Naive thymus-derived CD4-positive, alpha-beta T cell (primary cell): ENCODE results near the gene SPG7. TPM values are rescaled to one million over a fixed set of nuclear protein-coding genes. Genes with fewer than 3 reads are reported as not detected.
"Not testable (repeated sequence)": the region's sequence is repeated elsewhere in the genome, so short reads cannot be mapped to it uniquely, and the experiment has no call there.

ENCODE experiments used
- ATAC-seq: fragments of 150-1000 bp; cut with Tn5 transposase; 2 replicates; pipeline ENCODE4 v1.10.0; 2021; ENCODE audit warnings: mild to moderate bottlenecking, moderate library complexity
- CTCF ChIA-PET: fragments of 350-600 bp; sonication (Branson Sonifier 250); formaldehyde crosslinking; loops from one replicate; lab custom pipeline; 2021; ENCODE audit warnings: antibody characterized with exemption; lab: Charles Lee
- POLR2A ChIA-PET: fragments of 350-600 bp; sonication (Branson Sonifier 250); formaldehyde crosslinking; loops from one replicate; lab custom pipeline; 2021; ENCODE audit warnings: antibody characterized with exemption, inconsistent platforms; lab: Charles Lee
- DNase-seq, 9 donors: peaks; one replicate each; pipeline versions ENCODE4 v3.0.0 to v3.0.0-alpha.2; 2020 to 2022; ENCODE audit warnings: mixed read lengths in 1 of 9
- H3K27ac ChIP-seq: one replicate; pipeline ENCODE4 v1.7.0; 2013; ENCODE audit warnings: mild to moderate bottlenecking, low read depth, low read length, moderate library complexity
- H3K27me3 ChIP-seq, 2 donors: one replicate each; pipeline ENCODE4 v1.7.0; 2013; ENCODE audit warnings: low read length in 2 of 2, mild to moderate bottlenecking in 2 of 2, moderate library complexity in 2 of 2; ENCODE audit not compliant: control insufficient read depth in 2 of 2, insufficient read depth in 2 of 2
- H3K36me3 ChIP-seq, 3 experiments: 1 replicate in 2 of 3; 2 replicates in 1 of 3; pipeline ENCODE4 v1.7.0; 2013; ENCODE audit warnings: low read length in 3 of 3, mild to moderate bottlenecking in 3 of 3, moderate library complexity in 1 of 3; ENCODE audit not compliant: insufficient read depth in 3 of 3, control insufficient read depth in 2 of 3
- H3K4me1 ChIP-seq, 2 donors: one replicate each; pipeline ENCODE4 v1.7.0; 2013; ENCODE audit warnings: low read length in 2 of 2, mild to moderate bottlenecking in 2 of 2, moderate library complexity in 1 of 2; ENCODE audit not compliant: control insufficient read depth in 2 of 2, insufficient read depth in 2 of 2
- H3K4me3 ChIP-seq: 2 replicates; pipeline ENCODE4 v1.7.0; 2013; ENCODE audit warnings: mild to moderate bottlenecking, low read length
- H3K9me3 ChIP-seq, 3 experiments: 1 replicate in 2 of 3; 2 replicates in 1 of 3; pipeline ENCODE4 v1.7.0; 2013; ENCODE audit warnings: low read length in 3 of 3; ENCODE audit not compliant: control insufficient read depth in 2 of 3
- H3K27ac Mint-ChIP-seq, 9 donors: one replicate each; pipeline ENCODE4 v1.8.0; 2020 to 2022; ENCODE audit warnings: mixed read lengths in 9 of 9, mild to moderate bottlenecking in 8 of 9, moderate library complexity in 5 of 9, inconsistent platforms in 2 of 9
- H3K27me3 Mint-ChIP-seq, 5 donors: one replicate each; pipeline ENCODE4 v1.8.0; 2021 to 2022; ENCODE audit warnings: mixed read lengths in 5 of 5, mild to moderate bottlenecking in 1 of 5
- H3K36me3 Mint-ChIP-seq, 5 donors: one replicate each; pipeline ENCODE4 v1.8.0; 2020 to 2022; ENCODE audit warnings: mixed read lengths in 5 of 5, mild to moderate bottlenecking in 3 of 5, inconsistent platforms in 1 of 5
- H3K4me1 Mint-ChIP-seq, 7 donors: one replicate each; pipeline ENCODE4 v1.8.0; 2020 to 2022; ENCODE audit warnings: mixed read lengths in 7 of 7, mild to moderate bottlenecking in 3 of 7, inconsistent platforms in 1 of 7
- H3K4me3 Mint-ChIP-seq, 10 donors: one replicate each; pipeline ENCODE4 v1.8.0; 2020 to 2022; ENCODE audit warnings: mild to moderate bottlenecking in 10 of 10, mixed read lengths in 10 of 10, moderate library complexity in 6 of 10, inconsistent platforms in 2 of 10
- H3K9me3 Mint-ChIP-seq, 11 donors: one replicate each; pipeline ENCODE4 v1.8.0; 2020 to 2022; ENCODE audit warnings: mixed read lengths in 11 of 11, mild to moderate bottlenecking in 4 of 11, inconsistent platforms in 1 of 11, moderate library complexity in 1 of 11
- intact Hi-C, 2 donors: fragments of 100-400 bp; cut with micrococcal nuclease; formaldehyde crosslinking; loops; one replicate each; pipeline ENCODE4 v1.15.1; 2023
- polyA plus RNA-seq, 2 donors: library from polyadenylated mRNA; unstranded; fragments of 300-500 nt; fragmentation: Illumina TruSeq; gene quantifications; one replicate each; pipeline ENCODE4 v1.2.3, GENCODE V29; 2021
- total RNA-seq, 6 experiments: library from RNA in 5 of 6; stranded (reverse) in 5 of 6; gene quantifications; 1 replicate in 5 of 6; 2 replicates in 1 of 6; pipeline ENCODE4 v1.2.3 and lab custom pipeline; 2021 to 2026

SPG7 gene
- total and polyA plus RNA-seq, 7 experiments from 2014 or later = 48.6 to 181 (median 151) TPM

DNA sequence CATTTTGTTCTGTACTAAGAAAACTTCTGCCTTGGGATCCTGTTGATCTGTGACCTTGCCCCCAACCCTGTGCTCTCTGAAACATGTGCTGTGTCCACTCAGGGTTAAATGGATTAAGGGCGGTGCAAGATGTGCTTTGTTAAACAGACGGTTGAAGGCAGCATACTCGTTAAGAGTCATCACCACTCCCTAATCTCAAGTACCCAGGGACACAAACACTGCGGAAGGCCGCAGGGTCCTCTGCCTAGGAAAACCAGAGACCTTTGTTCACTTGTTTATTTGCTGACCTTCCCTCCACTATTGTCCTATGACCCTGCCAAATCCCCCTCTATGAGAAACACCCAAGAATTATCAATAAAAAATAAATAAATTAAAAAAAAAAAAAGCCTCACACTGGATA, 44.9 kb upstream of the SPG7 start:
- intact Hi-C loops, H3K4me3 ChIP-seq, H3K27ac ChIP-seq, H3K9me3 ChIP-seq, H3K27me3 Mint-ChIP-seq, H3K27me3 ChIP-seq, ATAC-seq, CTCF ChIA-PET, H3K36me3 ChIP-seq, DNase-seq, POLR2A ChIA-PET, H3K9me3 Mint-ChIP-seq: not testable (repeated sequence)
- H3K27ac Mint-ChIP-seq = peak overlapping the region in 1 of 9 donors; percentile 8
- peaks cover 0 to 18% (median 6%) of the 10 kb centered on the region in 5 donors for H3K36me3 Mint-ChIP-seq
- H3K4me1 ChIP-seq = peaks cover 24 to 28% of the 10 kb centered on the region in 2 donors
- peaks cover 47 to 86% (median 65%) of the 10 kb centered on the region in 7 donors for H3K4me1 Mint-ChIP-seq
- peak overlapping the region in 2 of 10 donors; percentile 9 to 42 for H3K4me3 Mint-ChIP-seq

DNA sequence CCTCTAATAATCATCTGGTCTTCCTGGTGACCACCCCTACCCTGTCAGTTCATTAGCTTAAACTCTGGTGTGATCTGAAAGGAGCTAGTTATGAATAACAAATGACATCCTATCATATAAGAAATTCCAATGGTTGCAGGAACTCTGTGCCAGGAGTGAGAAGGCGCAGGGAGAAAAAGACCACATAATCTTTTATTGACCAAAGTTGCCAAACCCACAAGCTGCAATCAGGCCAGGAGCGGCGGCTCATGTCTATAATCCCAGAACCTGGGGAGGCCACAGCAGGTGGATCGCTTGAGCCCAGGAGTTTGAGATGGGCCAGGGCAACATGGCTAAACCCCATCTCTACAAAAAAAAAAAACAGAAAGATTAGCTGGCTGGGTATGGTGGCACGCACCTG, 41.3 kb upstream of the SPG7 start:
- H3K27ac ChIP-seq = no peak overlapping the region
- ATAC-seq (no peak), DNase-seq (no peak)
- intact Hi-C loops = loop anchor here in 1 of 2 donors (2.0 kb wide), 1 partner anchor 18 kb away; no protein-coding TSS in a partner anchor
- no peak overlapping the region for H3K4me3 ChIP-seq
- peaks cover 36 to 87% (median 69%) of the 10 kb centered on the region in 7 donors for H3K4me1 Mint-ChIP-seq
- no peaks in the 10 kb centered on the region for H3K9me3 ChIP-seq
- CTCF ChIA-PET = interaction anchor here (0.8 to 1.4 kb wide), 2 partner anchors 13 to 64 kb away, joined by 4 to 5 read pairs; no protein-coding TSS in a partner anchor
- POLR2A ChIA-PET = interaction anchor here (0.5 to 3.4 kb wide), 3 partner anchors 17 to 88 kb away, joined by 3 to 17 read pairs (median 3); no protein-coding TSS in a partner anchor
- peak overlapping the region; percentile 4 to 91 (median 46) for H3K27ac Mint-ChIP-seq
- H3K36me3 ChIP-seq = no peaks in the 10 kb centered on the region
- H3K4me3 Mint-ChIP-seq = peak overlapping the region in 8 of 10 donors; percentile 17 to 64 (median 46)
- H3K9me3 Mint-ChIP-seq = no peaks in the 10 kb centered on the region
- no peaks in the 10 kb centered on the region for H3K27me3 Mint-ChIP-seq
- peaks cover 0 to 3% (median 0%) of the 10 kb centered on the region in 5 donors for H3K36me3 Mint-ChIP-seq
- H3K27me3 ChIP-seq = no peaks in the 10 kb centered on the region
- peaks cover 30 to 40% of the 10 kb centered on the region in 2 donors for H3K4me1 ChIP-seq

DNA sequence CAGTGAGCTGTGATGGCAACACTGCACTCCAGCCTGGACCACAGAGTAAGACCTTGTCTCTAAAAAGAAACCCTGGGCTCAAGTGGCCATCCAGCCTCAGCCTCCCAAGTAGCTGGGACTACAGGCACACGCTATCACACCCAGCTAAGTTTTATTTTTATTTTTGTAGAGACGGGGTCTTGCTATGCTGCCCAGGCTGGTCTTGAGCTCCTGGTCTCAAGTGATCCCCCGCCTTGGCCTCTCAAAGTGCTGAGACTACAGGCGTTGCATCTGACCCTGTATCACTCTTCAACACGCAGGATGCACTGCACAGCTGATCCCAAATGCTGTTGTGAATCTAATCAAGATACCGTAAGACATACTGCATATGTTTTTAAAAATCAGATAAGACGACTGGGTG, 40.8 kb upstream of the SPG7 start:
- Mint-ChIP-seq H3K27ac (peak overlapping the region in 7 of 9 donors; percentile 24 to 91 (median 67)), H3K27me3 (no peaks in the 10 kb centered on the region), H3K4me1 (peaks cover 41 to 90% (median 70%) of the 10 kb centered on the region in 7 donors), H3K36me3 (peaks cover 0 to 3% (median 0%) of the 10 kb centered on the region in 5 donors), H3K9me3 (no peaks in the 10 kb centered on the region), H3K4me3 (peak overlapping the region in 8 of 10 donors; percentile 36 to 64 (median 47))
- no peak overlapping the region for H3K4me3 ChIP-seq
- peaks cover 35 to 45% of the 10 kb centered on the region in 2 donors for H3K4me1 ChIP-seq
- H3K36me3 ChIP-seq = no peaks in the 10 kb centered on the region
- no peak for DNase-seq
- intact Hi-C loops = loop anchor here in 1 of 2 donors (2.0 kb wide), 1 partner anchor 17 kb away; no protein-coding TSS in a partner anchor
- no peak for ATAC-seq
- no peak overlapping the region for H3K27ac ChIP-seq
- CTCF ChIA-PET = interaction anchor here (0.7 to 1.4 kb wide), 3 partner anchors 13 to 408 kb away, joined by 3 to 5 read pairs (median 4); no protein-coding TSS in a partner anchor
- no peaks in the 10 kb centered on the region for H3K27me3 ChIP-seq
- POLR2A ChIA-PET = interaction anchor here (0.7 to 3.4 kb wide), 3 partner anchors 15 to 25 kb away, joined by 3 to 17 read pairs (median 3); no protein-coding TSS in a partner anchor
- no peaks in the 10 kb centered on the region for H3K9me3 ChIP-seq

DNA sequence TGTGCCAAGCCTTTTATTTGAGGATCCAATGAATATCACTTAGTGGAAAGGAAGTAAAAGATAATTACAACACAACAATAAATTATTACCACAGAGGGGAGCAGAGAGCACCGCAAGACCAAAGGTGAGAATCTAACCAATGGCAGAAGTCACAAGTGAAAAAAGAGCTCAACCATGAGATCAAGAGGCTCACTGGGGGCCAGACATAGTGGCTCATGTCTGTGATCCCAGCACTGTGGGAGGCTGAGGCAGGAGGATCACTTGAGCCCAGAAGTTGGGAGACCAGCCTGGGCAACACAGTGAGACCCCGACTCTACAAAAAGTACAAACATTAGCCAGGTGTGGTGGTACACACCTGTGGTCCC, 35.5 kb upstream of the SPG7 start:
- ATAC-seq = no peak
- H3K4me1 ChIP-seq = peaks cover 71 to 74% of the 10 kb centered on the region in 2 donors
- H3K4me3 Mint-ChIP-seq = peak overlapping the region; percentile 16 to 95 (median 70)
- ChIA-PET CTCF (no interaction called here), POLR2A (interaction anchor here (0.6 to 2.5 kb wide), 6 partner anchors 9 to 41 kb away, joined by 3 to 8 read pairs (median 6); partner anchors contain the start of genes ANKRD11 and SPG7)
- peaks cover 63 to 97% (median 86%) of the 10 kb centered on the region in 7 donors for H3K4me1 Mint-ChIP-seq
- H3K36me3 Mint-ChIP-seq = peaks cover 0 to 15% (median 7%) of the 10 kb centered on the region in 5 donors
- no peak overlapping the region for H3K27ac ChIP-seq
- peak overlapping the region; percentile 1 for H3K4me3 ChIP-seq
- H3K27me3 Mint-ChIP-seq = no peaks in the 10 kb centered on the region
- H3K27ac Mint-ChIP-seq = peak overlapping the region in 8 of 9 donors; percentile 16 to 84 (median 70)
- H3K27me3 ChIP-seq = no peaks in the 10 kb centered on the region
- H3K9me3 ChIP-seq = no peaks in the 10 kb centered on the region
- intact Hi-C loops = loop anchor here in 1 of 2 donors (1.0 kb wide), 1 partner anchor 12 kb away; no protein-coding TSS in a partner anchor
- peaks cover 0 to 4% (median 0%) of the 10 kb centered on the region in 11 donors for H3K9me3 Mint-ChIP-seq
- DNase-seq = no peak
- no peaks in the 10 kb centered on the region for H3K36me3 ChIP-seq

DNA sequence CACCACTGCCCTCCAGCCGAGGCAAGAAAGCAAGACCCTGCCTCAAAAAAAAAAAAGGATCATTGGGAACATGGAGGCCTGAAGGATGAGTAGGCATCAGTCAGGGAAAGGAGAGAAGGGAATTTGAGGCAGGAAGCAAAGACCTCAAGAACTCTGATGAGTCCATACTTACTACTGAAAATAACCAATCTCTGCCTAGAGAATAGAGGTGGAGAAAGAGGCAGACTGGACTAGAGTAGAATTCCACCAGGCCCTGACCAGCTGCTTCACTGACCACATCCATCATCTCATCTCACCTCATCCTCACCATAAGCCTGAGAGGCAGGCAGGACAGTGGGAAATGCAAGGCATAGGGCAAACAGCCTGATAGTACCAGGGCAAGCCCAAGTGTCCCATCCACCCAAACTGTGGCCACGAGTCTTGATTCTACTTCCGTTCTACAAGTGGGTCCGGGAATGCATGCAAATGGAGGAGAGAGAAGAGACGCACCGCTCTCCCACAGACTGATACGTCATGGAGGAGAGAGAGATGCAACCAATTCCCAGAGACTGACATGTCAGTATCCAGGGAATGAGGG, 35.0 kb upstream of the SPG7 start:
- ChIA-PET POLR2A (interaction anchor here (0.6 to 2.5 kb wide), 6 partner anchors 10 to 60 kb away, joined by 3 to 12 read pairs (median 6); partner anchors contain the start of gene SPG7), CTCF (interaction anchor here (0.6 kb wide), 1 partner anchor 204 kb away, joined by 4 read pairs; no protein-coding TSS in a partner anchor)
- Histone ChIP-seq H3K36me3 (no peaks in the 10 kb centered on the region), H3K27ac (no peak overlapping the region), H3K27me3 (no peaks in the 10 kb centered on the region), H3K4me3 (no peak overlapping the region), H3K9me3 (no peaks in the 10 kb centered on the region), H3K4me1 (peaks cover 75 to 79% of the 10 kb centered on the region in 2 donors)
- Mint-ChIP-seq H3K9me3 (peaks cover 0 to 4% (median 0%) of the 10 kb centered on the region in 11 donors), H3K27ac (peak overlapping the region in 8 of 9 donors; percentile 16 to 84 (median 62)), H3K27me3 (no peaks in the 10 kb centered on the region), H3K4me1 (peaks cover 68 to 97% (median 86%) of the 10 kb centered on the region in 7 donors), H3K4me3 (peak overlapping the region; percentile 5 to 95 (median 70)), H3K36me3 (peaks cover 0 to 15% (median 7%) of the 10 kb centered on the region in 5 donors)
- intact Hi-C loops = no loop called here
- no peak for DNase-seq
- no peak for ATAC-seq

DNA sequence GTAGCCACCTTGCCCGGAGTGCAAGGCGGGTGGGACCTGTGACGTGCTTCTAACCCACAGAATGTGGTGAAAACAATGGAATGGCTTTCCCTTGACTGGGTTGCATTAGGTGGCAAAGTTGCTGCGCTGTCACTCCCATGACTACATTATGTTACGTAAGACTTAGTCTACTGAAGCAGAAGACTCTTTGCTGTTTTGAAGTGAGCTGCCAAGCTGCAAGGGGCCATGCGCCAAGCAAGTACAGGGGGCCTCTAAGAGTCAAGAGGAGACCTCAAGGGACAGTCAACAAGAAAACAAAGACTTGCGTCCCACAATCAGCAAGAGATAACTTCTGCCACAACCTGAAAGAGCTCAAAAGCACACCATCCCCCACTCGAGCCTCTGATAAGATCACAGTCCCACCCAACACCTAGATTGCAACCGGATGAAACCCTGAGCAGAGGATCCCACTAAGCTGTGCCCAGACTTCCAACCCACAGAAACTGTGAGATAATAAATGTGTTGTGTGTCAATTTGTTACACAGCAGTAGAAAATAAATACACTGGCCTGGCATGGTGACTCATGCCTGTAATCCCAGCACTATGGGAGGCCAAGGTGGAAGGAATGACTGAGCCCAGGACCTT, 34.3 kb upstream of the SPG7 start:
- peak overlapping the region; percentile 66 to 95 (median 76) for H3K4me3 Mint-ChIP-seq
- POLR2A ChIA-PET = interaction anchor here (0.7 to 2.5 kb wide), 9 partner anchors 9 to 159 kb away, joined by 3 to 12 read pairs (median 4); no protein-coding TSS in a partner anchor
- H3K27ac ChIP-seq = no peak overlapping the region

More for the DNA sequence above, 34.3 kb upstream of the SPG7 start:
- H3K4me3 ChIP-seq = no peak overlapping the region
- DNase-seq (no peak), ATAC-seq (peak; percentile 38)
- CTCF ChIA-PET = interaction anchor here (1.6 kb wide), 1 partner anchor 10 kb away, joined by 4 read pairs; no protein-coding TSS in a partner anchor
- no peaks in the 10 kb centered on the region for H3K9me3 ChIP-seq
- H3K9me3 Mint-ChIP-seq = peaks cover 0 to 4% (median 0%) of the 10 kb centered on the region in 11 donors
- peak overlapping the region; percentile 16 to 81 (median 69) for H3K27ac Mint-ChIP-seq
- peaks cover 75 to 97% (median 89%) of the 10 kb centered on the region in 7 donors for H3K4me1 Mint-ChIP-seq
- H3K27me3 Mint-ChIP-seq = no peaks in the 10 kb centered on the region
- intact Hi-C loops = no loop called here
- H3K36me3 ChIP-seq = no peaks in the 10 kb centered on the region
- H3K4me1 ChIP-seq = peaks cover 80 to 81% of the 10 kb centered on the region in 2 donors
- no peaks in the 10 kb centered on the region for H3K27me3 ChIP-seq
- H3K36me3 Mint-ChIP-seq = peaks cover 0 to 15% (median 7%) of the 10 kb centered on the region in 5 donors
